GM10248 (cell line): Measurements from ENCODE around the gene RPL27.
"Not testable (repeated sequence)": the region's sequence is repeated elsewhere in the genome, so short reads cannot be mapped to it uniquely, and the experiment has no call there.

Source experiments
- CTCF ChIA-PET: fragments of 300-600 bp; sonication (Branson Sonifier 250); formaldehyde crosslinking; extraction: SDS; loops from one replicate; lab custom pipeline; 2021; ENCODE audit warnings: antibody characterized with exemption; lab: Yijun Ruan, JAX
- POLR2A ChIA-PET: fragments of 350-650 bp; sonication (Branson Sonifier 250); formaldehyde crosslinking; extraction: SDS; loops from one replicate; lab custom pipeline; 2020; ENCODE audit warnings: antibody characterized with exemption; lab: Yijun Ruan, JAX
- DNase-seq: peaks from one replicate; pipeline ENCODE4 v3.0.0; 2012; ENCODE audit errors: extremely low spot score
- TF ChIP-seq, protein P1 (sequence below): IDR thresholded peaks from 2 replicates; pipeline ENCODE4 v1.5.1; 2012; ENCODE audit warnings: mild to moderate bottlenecking, low read depth; ENCODE audit errors: extremely low read depth, missing control alignments, control extremely low read depth

Gene RPL27

DNA sequence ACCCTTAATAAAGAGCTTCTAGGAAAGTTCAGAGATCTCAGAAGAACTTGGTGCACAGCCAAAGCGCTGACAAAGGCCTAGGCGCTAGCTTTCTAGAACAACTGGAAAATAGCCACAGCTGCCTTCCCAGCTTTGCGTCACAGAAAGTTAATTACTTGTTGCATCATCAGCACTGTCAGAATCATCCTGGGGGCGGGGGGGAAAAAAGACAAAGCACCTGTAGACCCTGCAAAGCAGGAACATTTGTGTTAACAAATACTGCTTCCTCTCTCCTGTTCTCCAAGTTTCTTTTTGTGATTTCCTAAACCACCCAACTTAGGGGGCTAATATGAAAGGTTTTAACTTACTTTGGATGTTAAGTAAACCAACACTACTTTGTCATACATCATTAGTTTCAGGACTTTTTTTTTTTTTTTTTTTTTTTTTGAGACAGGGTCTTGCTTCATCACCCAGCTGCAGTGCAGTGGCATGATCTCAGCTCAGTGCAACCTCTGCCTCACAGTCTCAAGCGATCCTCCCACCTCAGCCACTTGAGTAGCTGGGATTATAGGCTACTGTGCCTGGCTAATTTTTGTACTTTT, 29.1 kb upstream of the RPL27 start:
- ChIA-PET POLR2A (interaction anchor here (0.7 kb wide), 1 partner anchor 121 kb away, joined by 4 read pairs; no protein-coding TSS in a partner anchor), CTCF (interaction anchor here (0.9 to 2.8 kb wide), 4 partner anchors 10 to 164 kb away, joined by 3 to 12 read pairs (median 6); partner anchors contain the start of genes PTGES3L, RPL27 and RUNDC1)
- DNase-seq: no peak
- TF ChIP-seq, protein P1, sequence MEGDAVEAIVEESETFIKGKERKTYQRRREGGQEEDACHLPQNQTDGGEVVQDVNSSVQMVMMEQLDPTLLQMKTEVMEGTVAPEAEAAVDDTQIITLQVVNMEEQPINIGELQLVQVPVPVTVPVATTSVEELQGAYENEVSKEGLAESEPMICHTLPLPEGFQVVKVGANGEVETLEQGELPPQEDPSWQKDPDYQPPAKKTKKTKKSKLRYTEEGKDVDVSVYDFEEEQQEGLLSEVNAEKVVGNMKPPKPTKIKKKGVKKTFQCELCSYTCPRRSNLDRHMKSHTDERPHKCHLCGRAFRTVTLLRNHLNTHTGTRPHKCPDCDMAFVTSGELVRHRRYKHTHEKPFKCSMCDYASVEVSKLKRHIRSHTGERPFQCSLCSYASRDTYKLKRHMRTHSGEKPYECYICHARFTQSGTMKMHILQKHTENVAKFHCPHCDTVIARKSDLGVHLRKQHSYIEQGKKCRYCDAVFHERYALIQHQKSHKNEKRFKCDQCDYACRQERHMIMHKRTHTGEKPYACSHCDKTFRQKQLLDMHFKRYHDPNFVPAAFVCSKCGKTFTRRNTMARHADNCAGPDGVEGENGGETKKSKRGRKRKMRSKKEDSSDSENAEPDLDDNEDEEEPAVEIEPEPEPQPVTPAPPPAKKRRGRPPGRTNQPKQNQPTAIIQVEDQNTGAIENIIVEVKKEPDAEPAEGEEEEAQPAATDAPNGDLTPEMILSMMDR: no peak

DNA sequence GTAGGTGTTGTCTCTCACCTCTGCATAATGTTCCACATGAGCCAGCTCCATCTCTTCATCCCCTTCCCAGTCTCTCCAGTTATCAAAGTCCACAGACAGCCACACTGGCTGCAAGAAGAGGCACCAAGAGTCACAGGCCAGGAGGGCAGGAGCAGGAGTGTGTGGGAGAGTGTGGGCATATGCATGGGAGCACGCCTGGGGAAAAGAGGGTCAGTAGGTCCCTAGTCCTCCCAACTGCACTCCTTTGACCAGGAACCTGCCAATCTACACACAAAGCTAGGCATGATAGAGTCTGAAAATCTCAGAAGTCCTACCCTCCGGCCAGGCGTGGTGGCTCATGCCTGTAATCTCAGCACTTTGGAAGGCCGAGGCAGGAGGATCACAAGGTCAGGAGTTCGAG, 26.6 kb upstream of the RPL27 start:
- DNase-seq: no peak
- ChIA-PET POLR2A (interaction anchor here (0.6 to 0.8 kb wide), 2 partner anchors 12 to 344 kb away, joined by 3 to 8 read pairs; no protein-coding TSS in a partner anchor), CTCF (no interaction called here)
- TF ChIP-seq, protein P1: no peak

DNA sequence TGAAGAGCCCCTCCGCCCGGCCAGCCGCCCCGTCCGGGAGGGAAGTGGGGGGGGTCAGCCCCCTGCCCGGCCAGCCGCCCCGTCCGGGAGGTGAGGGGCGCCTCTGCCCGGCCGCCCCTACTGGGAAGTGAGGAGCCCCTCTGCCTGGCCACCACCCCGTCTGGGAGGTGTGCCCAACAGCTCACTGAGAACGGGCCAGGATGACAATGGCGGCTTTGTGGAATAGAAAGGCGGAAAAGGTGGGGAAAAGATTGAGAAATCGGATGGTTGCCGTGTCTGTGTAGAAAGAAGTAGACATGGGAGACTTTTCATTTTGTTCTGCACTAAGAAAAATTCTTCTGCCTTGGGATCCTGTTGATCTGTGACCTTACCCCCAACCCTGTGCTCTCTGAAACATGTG, 24.9 kb upstream of the RPL27 start:
- CTCF ChIA-PET, DNase-seq, POLR2A ChIA-PET: not testable (repeated sequence)

DNA sequence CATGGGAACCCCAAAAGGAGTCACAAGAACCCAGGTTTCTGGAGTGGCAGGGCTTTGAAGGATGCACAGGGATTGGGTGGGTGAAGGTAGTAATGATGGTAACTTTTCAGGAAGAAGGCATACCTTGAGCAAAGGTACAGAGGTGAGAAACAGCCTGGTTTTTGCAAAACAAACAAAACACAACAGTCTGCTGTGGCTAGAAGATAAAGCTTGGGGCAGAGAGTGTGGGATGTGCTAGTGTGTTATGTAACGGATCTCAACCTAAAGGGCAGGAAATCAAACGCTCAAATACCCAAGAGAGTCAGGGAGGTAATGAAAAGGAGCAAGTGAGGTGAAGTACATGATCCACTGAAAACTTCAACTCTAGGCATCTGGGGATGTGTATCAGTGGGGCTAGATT, 23.0 kb upstream of the RPL27 start:
- ChIA-PET CTCF (interaction anchor here (1.3 kb wide), 1 partner anchor 38 kb away, joined by 3 read pairs; no protein-coding TSS in a partner anchor), POLR2A (no interaction called here)
- no peak for DNase-seq
- TF ChIP-seq, protein P1: no peak

DNA sequence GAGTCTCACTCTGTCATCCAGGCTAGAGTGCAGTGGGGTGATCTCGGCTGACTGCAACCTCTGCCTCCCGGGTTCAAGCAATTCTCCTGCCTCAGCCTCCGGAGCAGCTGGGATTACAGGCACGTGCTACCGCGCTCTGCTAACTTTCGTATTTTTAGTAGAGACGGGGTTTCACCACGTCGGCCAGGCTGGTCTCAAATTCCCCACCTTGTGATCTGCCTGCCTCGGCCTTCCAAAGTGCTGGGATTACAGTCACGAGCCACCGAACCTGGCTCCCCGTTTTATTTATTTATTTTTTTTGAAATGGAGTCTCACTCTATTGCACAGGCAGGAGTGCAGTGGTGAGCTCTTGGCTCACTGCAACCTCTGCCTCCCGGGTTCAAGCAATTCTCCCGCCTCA, 22.5 kb upstream of the RPL27 start:
- POLR2A ChIA-PET: not testable (repeated sequence)
- CTCF ChIA-PET: interaction anchor here (0.8 to 1.3 kb wide), 3 partner anchors 22 to 398 kb away, joined by 3 to 4 read pairs (median 3); partner anchors contain the start of genes PSMC3IP and RPL27

DNA sequence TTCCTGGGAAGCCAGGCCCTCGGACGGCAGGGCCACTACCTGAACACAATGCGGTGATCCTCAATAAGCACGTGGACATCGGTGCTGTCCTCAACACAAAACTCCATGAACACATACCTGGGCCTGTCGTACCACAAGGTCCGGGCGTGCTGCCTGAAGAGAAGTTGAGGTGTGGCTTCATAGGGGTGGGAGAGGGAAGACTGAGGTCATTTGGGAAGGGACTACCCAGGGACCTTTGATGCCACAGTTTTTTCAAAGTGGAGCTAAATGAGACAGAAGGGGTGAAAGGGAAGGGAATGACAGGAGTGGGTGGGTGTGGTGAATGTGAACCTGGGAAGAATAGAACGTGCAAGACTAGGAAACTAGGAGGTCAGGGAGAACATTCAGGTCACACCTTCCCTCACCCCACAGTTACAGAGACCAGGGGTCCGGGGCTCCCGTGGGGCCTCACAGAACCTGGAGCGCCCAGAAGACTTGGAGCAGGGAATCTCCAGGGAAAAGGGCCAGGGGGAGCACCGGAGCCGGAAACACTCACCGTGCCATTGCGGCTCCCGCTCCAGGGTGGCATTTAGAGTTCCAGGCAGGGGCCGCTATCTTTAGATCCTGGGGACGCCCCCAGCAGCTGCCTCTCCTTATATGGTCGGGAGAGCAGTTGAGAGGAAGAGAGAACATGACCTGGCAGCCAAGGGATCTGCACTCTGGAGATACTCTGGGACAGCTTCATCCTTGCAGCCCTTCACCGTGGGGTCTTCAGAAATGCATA, 18.5 kb upstream of the RPL27 start, which contains the start of gene PTGES3L:
Gene PTGES3L (minus strand): TSS at position 570 of the 763 bp plus-strand sequence. CDS start 27 bp downstream, at position 543.
- DNase-seq: peak; percentile 78
- ChIA-PET CTCF (interaction anchor here (0.9 to 3.6 kb wide), 5 partner anchors 11 to 216 kb away, joined by 3 to 12 read pairs (median 4); partner anchors contain the start of gene RPL27), POLR2A (interaction anchor here (1.0 kb wide), 1 partner anchor 388 kb away, joined by 3 read pairs; no protein-coding TSS in a partner anchor)
- TF ChIP-seq, protein P1: no peak

More for the DNA sequence above, 22.5 kb upstream of the RPL27 start:
- DNase-seq: not testable (repeated sequence)

DNA sequence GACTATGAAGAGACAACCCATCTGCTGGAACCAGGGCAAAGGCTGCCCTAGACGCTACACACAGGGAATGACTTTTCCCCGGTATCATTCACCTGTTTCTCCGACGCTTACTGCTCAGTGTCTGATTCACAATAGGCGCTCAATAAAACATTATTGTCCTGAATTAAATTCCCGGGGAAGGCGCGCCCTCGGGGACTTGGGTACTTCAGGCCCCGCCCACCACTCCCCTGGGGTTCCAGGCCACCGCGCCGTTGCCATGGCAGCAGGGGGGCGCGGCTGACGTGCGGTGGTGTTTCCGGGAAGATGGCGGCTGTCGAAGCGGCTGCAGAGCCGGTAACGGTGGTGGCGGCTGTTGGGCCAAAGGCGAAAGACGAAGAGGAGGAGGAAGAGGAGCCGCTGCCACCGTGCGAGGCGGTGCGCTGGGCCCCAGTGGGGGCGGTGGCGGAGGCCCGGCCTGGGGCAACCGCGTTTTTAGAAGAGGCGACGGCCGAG, 17.9 kb upstream of the RPL27 start, which contains the start of gene RUNDC1:
Gene RUNDC1 (plus strand): TSS at position 292 of the 492 bp plus-strand sequence. CDS start 12 bp downstream, at position 304.
- CTCF ChIA-PET: interaction anchor here (0.9 to 3.6 kb wide), 7 partner anchors 12 to 217 kb away, joined by 3 to 12 read pairs (median 4); partner anchors contain the start of gene RPL27
- TF ChIP-seq, protein P1: no peak
- POLR2A ChIA-PET: interaction anchor here (1.6 kb wide), 1 partner anchor 18 kb away, joined by 8 read pairs; the partner anchor contains the start of gene RPL27
- peak; percentile 95 for DNase-seq
